SKM-1 treated with dmso at 0.1 percent for 144 hours (cell line): ENCODE measurements around the gene GRM5.
A peak's percentile ranks its signal among the peaks of the same experiment; 100 is the strongest.

ENCODE experiments used
- DNase-seq: peaks from one replicate; lab custom pipeline; 2025; ENCODE audit not compliant: unreplicated experiment; lab: John Stamatoyannopoulos, UW

GRM5 gene

GRCh38 chr11:88739524-88739923 is 326.3 kb downstream of the GRM5 start:
- peak; percentile 74 for DNase-seq

GRCh38 chr11:88709567-88709966 is 356.2 kb downstream of the GRM5 start:
- DNase-seq, result no peak

GRCh38 chr11:88704485-88704884 is 361.3 kb downstream of the GRM5 start:
- DNase-seq, result no peak

GRCh38 chr11:88701816-88702215 is 364.0 kb downstream of the GRM5 start:
- no peak for DNase-seq

GRCh38 chr11:88697139-88697538 is 368.6 kb downstream of the GRM5 start:
- no peak for DNase-seq

- DNase-seq, result no peak
Observed at GRCh38 chr11:88695689-88696414, 369.9 kb downstream of the GRM5 start.

- DNase-seq, result no peak
Observed at GRCh38 chr11:88692306-88693086, 373.3 kb downstream of the GRM5 start.

- DNase-seq, result no peak
Observed at GRCh38 chr11:88689548-88690240, 376.1 kb downstream of the GRM5 start.

GRCh38 chr11:88683024-88683423 is 382.8 kb downstream of the GRM5 start:
- DNase-seq, result no peak

GRCh38 chr11:88680806-88681205 is 385.0 kb downstream of the GRM5 start:
- no peak for DNase-seq

GRCh38 chr11:88666364-88666763 is 399.4 kb downstream of the GRM5 start:
- no peak for DNase-seq

GRCh38 chr11:88657076-88657738 is 408.6 kb downstream of the GRM5 start:
- DNase-seq, result no peak

- DNase-seq, result no peak
Observed at GRCh38 chr11:88656283-88656682, 409.5 kb downstream of the GRM5 start.

- no peak for DNase-seq
Observed at GRCh38 chr11:88655656-88656055, 410.1 kb downstream of the GRM5 start.

GRCh38 chr11:88655196-88655595 is 410.6 kb downstream of the GRM5 start:
- DNase-seq, result no peak

- no peak for DNase-seq
Observed at GRCh38 chr11:88651556-88651955, 414.2 kb downstream of the GRM5 start.

GRCh38 chr11:88644724-88645123 is 421.1 kb downstream of the GRM5 start:
- no peak for DNase-seq

GRCh38 chr11:88632163-88632562 is 433.6 kb downstream of the GRM5 start:
- no peak for DNase-seq

- DNase-seq, result no peak
Observed at GRCh38 chr11:88631497-88631896, 434.3 kb downstream of the GRM5 start.

- no peak for DNase-seq
Observed at GRCh38 chr11:88629496-88629895, 436.3 kb downstream of the GRM5 start.

- no peak for DNase-seq
Observed at GRCh38 chr11:88626216-88626615, 439.6 kb downstream of the GRM5 start.
